ENCODE data around the gene KEAP1.

Gene KEAP1

DNA sequence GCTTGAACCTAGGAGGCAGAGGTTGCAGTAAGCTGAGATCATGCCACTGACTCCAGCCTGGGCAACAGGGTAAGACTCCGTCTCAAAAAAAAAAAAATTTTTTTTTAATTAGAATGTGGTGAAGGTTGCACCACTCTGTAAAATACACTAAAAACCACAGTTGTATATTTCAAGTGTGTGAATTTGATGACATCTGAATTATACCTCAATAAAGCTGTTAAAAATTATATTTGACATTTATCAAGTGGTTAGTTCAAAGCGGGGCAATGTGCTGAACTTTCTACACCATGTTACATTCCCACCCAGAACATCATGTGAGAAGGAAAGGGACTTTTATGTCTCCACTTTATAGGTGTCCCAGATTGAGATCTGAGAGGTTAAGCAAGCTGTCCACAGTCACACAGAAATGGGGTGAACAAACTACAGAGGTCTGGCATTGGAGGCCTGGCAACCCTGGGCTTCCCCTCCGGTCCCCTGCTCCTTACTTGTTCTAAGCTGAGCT, 20.0 kb upstream of the KEAP1 start:
- DNase-seq (ENCODE audit: low read depth in 1 of 2, low spot score in 1 of 2) = no peak
- no peak for TF ChIP-seq SPI1 (IDR thresholded peaks at IDR 0.05; ENCODE audit: borderline replicate concordance, low read depth)
- TF ChIP-seq, protein P1, sequence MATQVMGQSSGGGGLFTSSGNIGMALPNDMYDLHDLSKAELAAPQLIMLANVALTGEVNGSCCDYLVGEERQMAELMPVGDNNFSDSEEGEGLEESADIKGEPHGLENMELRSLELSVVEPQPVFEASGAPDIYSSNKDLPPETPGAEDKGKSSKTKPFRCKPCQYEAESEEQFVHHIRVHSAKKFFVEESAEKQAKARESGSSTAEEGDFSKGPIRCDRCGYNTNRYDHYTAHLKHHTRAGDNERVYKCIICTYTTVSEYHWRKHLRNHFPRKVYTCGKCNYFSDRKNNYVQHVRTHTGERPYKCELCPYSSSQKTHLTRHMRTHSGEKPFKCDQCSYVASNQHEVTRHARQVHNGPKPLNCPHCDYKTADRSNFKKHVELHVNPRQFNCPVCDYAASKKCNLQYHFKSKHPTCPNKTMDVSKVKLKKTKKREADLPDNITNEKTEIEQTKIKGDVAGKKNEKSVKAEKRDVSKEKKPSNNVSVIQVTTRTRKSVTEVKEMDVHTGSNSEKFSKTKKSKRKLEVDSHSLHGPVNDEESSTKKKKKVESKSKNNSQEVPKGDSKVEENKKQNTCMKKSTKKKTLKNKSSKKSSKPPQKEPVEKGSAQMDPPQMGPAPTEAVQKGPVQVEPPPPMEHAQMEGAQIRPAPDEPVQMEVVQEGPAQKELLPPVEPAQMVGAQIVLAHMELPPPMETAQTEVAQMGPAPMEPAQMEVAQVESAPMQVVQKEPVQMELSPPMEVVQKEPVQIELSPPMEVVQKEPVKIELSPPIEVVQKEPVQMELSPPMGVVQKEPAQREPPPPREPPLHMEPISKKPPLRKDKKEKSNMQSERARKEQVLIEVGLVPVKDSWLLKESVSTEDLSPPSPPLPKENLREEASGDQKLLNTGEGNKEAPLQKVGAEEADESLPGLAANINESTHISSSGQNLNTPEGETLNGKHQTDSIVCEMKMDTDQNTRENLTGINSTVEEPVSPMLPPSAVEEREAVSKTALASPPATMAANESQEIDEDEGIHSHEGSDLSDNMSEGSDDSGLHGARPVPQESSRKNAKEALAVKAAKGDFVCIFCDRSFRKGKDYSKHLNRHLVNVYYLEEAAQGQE (IDR thresholded peaks at IDR 0.05; ENCODE audit: insufficient replicate concordance, low read depth) = no peak
- no peak for TF ChIP-seq CTCF (IDR thresholded peaks at IDR 0.05; ENCODE audit: insufficient read depth, low read length)
- no peak for TF ChIP-seq POLR2AphosphoS5 (IDR thresholded peaks at IDR 0.05; ENCODE audit: low read depth)
- TF ChIP-seq GABPA (IDR thresholded peaks at IDR 0.05; ENCODE audit: low read depth) = no peak
- H3K27me3 ChIP-seq (ENCODE audit: insufficient read depth, poor library complexity, severe bottlenecking) = peaks cover 29% of the 10 kb centered on the region
- no peak overlapping the region for H3K27ac ChIP-seq (replicated peaks)
- no peak overlapping the region for H3K4me3 ChIP-seq (replicated peaks; ENCODE audit: insufficient read depth, low read length)

DNA sequence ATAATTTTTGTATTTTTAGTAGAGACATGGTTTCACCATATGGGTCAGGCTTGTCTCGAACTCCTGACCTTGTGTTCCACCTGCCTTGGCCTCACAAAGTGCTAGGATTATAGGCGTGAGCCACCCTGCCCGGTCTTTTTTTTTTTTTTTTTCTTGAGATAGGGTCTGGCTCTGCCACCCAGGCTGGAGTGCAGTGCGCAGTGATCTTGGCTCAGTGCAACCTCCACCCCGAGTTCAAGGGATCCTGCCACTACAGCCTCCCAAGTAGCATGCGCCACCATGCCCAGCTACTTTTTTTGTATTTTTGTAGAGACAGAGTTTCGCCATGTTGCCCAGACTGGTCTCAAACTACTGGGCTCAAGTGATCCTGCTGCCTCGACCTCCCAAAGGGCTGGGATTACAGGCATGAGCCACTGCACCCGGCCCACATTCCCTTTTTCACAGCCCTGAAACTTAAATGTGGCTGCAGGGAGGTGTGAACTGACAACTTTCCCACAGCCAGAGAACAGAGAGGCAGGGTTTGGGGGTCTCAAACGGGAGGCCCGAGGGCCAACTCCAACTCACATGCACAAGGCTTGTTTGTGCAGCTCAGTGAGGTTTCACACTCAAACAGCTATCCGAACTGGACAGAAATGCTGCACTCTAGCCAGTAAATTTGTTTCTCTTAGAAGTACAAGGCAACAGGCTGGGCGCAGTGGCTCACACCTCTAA, 18.5 kb upstream of the KEAP1 start:
- TF ChIP-seq, protein P1 (IDR thresholded peaks at IDR 0.05; ENCODE audit: insufficient replicate concordance, low read depth) = no peak
- no peak for TF ChIP-seq POLR2AphosphoS5 (IDR thresholded peaks at IDR 0.05; ENCODE audit: low read depth)
- no peak for TF ChIP-seq GABPA (IDR thresholded peaks at IDR 0.05; ENCODE audit: low read depth)
- no peak for DNase-seq (ENCODE audit: low read depth in 1 of 2, low spot score in 1 of 2)
- Histone ChIP-seq H3K27me3 (ENCODE audit: insufficient read depth, poor library complexity, severe bottlenecking) (peaks cover 44% of the 10 kb centered on the region), H3K27ac (replicated peaks) (no peak overlapping the region), H3K4me3 (replicated peaks; ENCODE audit: insufficient read depth, low read length) (no peak overlapping the region)

DNA sequence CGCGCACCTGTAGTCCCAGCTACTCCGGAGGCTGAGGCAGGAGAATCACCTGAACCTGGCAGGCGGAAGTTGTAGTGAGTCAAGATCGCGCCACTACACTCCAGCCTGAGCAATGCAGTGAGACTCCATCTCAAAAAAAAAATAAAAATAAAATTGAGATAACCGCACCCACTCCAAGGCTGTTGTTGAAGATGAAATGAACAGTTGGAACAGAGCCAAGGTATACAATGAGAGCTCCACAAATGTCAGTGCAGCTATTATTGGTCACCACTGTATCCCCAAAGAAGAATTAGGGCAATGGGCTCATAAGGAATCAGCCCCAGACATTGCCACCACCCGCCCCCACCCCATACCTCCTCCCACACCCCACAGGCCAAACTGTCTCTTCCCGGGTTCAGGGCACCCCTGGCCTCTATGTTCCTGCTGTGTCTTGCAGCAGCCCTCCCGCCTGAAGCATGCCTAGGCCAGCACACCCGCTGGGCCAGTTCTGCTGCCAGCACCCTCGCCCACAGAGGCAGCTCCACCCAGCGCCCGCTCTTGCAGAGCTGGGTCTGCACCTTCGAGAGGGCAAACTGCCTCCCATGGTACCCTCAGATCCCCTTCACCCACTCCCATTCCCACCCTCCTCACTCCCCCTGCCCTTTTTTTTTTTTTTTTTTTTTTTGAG, 17.6 kb upstream of the KEAP1 start:
- no peak for DNase-seq (ENCODE audit: low read depth in 1 of 2, low spot score in 1 of 2)
- Histone ChIP-seq H3K27ac (replicated peaks) (no peak overlapping the region), H3K27me3 (ENCODE audit: insufficient read depth, poor library complexity, severe bottlenecking) (peaks cover 46% of the 10 kb centered on the region), H3K4me3 (replicated peaks; ENCODE audit: insufficient read depth, low read length) (no peak overlapping the region)
- no peak for TF ChIP-seq GABPA (IDR thresholded peaks at IDR 0.05; ENCODE audit: low read depth)
- no peak for TF ChIP-seq SPI1 (IDR thresholded peaks at IDR 0.05; ENCODE audit: borderline replicate concordance, low read depth)
- TF ChIP-seq POLR2AphosphoS5 (IDR thresholded peaks at IDR 0.05; ENCODE audit: low read depth) = no peak
- TF ChIP-seq, protein P1 (IDR thresholded peaks at IDR 0.05; ENCODE audit: insufficient replicate concordance, low read depth) = no peak
- TF ChIP-seq CTCF (IDR thresholded peaks at IDR 0.05; ENCODE audit: insufficient read depth, low read length) = no peak

Measured in HL-60 (cell line).